SU-DHL-6 (cell line): ENCODE data around the gene CZIB.

ENCODE experiments used
- H2AFZ ChIP-seq: fragments of 200-600 bp; sonication (generic); 2 replicates; pipeline ENCODE4 v1.6.1; 2014; ENCODE audit warnings: low read depth, mild to moderate bottlenecking, moderate library complexity, mixed read lengths, antibody characterized with exemption, low read length; ENCODE audit not compliant: severe bottlenecking
- H3F3A ChIP-seq: fragments of 200-600 bp; shearing (Covaris generic); 2 replicates; pipeline ENCODE4 v1.6.0; 2016; ENCODE audit warnings: antibody characterized with exemption, mild to moderate bottlenecking; ENCODE audit not compliant: insufficient read depth
- H3K27ac ChIP-seq: fragments of 200-600 bp; sonication (generic); 2 replicates; pipeline ENCODE4 v1.5.1; 2016; ENCODE audit warnings: low read depth, mild to moderate bottlenecking, low read length, moderate library complexity, mixed read lengths
- H3K27me3 ChIP-seq: fragments of 200-600 bp; sonication (generic), shearing (Covaris generic); 2 replicates; pipeline ENCODE4 v1.6.0; 2014; ENCODE audit warnings: mild to moderate bottlenecking, low read length
- H3K36me3 ChIP-seq: fragments of 200-600 bp; sonication (generic); 2 replicates; pipeline ENCODE4 v1.6.1; 2014; ENCODE audit warnings: mild to moderate bottlenecking, low read length, mixed read lengths
- H3K4me2 ChIP-seq: fragments of 300-600, 200-600 bp; shearing (Covaris generic), sonication (generic); 2 replicates; pipeline ENCODE4 v1.6.0; 2014; ENCODE audit warnings: low read length, low read depth, mild to moderate bottlenecking; ENCODE audit not compliant: poor library complexity, severe bottlenecking
- H3K4me3 ChIP-seq: fragments of 200-600 bp; sonication (generic); 2 replicates; pipeline ENCODE4 v1.5.1; 2014; ENCODE audit warnings: antibody characterized with exemption, low read length, mild to moderate bottlenecking, mixed read lengths; ENCODE audit not compliant: insufficient read depth, poor library complexity, severe bottlenecking
- H3K79me2 ChIP-seq: fragments of 200-600 bp; sonication (generic); 2 replicates; pipeline ENCODE4 v1.6.1; 2014; ENCODE audit warnings: mild to moderate bottlenecking, low read length, moderate library complexity; ENCODE audit not compliant: insufficient read depth
- H3K9ac ChIP-seq: fragments of 200-600 bp; sonication (generic); 2 replicates; pipeline ENCODE4 v1.7.0; 2014; ENCODE audit warnings: mild to moderate bottlenecking, low read length
- H3K9me2 ChIP-seq: fragments of 200-600 bp; sonication (generic); replicated peaks from 2 replicates; pipeline ENCODE4 v1.6.1; 2014; ENCODE audit warnings: low read length; ENCODE audit not compliant: insufficient read depth
- H3K9me3 ChIP-seq: fragments of 200-600 bp; sonication (generic); 2 replicates; pipeline ENCODE4 v1.6.1; 2014; ENCODE audit warnings: low read length, mixed read lengths; ENCODE audit not compliant: insufficient read depth
- H4K20me1 ChIP-seq: fragments of 200-600 bp; sonication (generic); 2 replicates; pipeline ENCODE4 v1.6.1; 2014; ENCODE audit warnings: low read depth, mild to moderate bottlenecking, antibody characterized with exemption, low read length, moderate library complexity, mixed read lengths
- CTCF ChIP-seq: fragments of 200-600 bp; sonication (generic); IDR thresholded peaks from one replicate; pipeline ENCODE4 v1.5.1; 2017; ENCODE audit warnings: antibody characterized with exemption, mild to moderate bottlenecking, low read length, moderate library complexity; ENCODE audit not compliant: insufficient read depth, poor library complexity, severe bottlenecking
- EZH2phosphoT487 ChIP-seq: fragments of 200-600 bp; sonication (generic), shearing (Covaris generic); conservative IDR thresholded peaks from 2 replicates; pipeline ENCODE4 v1.6.1; 2018; ENCODE audit warnings: mild to moderate bottlenecking, antibody characterized with exemption, low read length, moderate library complexity, mixed read lengths

Gene CZIB

GRCh38 chr1:53266038-53266437 is 45.6 kb upstream of the CZIB start:
- TF ChIP-seq CTCF (no peak), EZH2phosphoT487 (no peak)
- Histone ChIP-seq H3K9me2 (no peaks in the 10 kb centered on the region), H3K4me3 (no peak overlapping the region), H3K4me2 (no peak overlapping the region), H3K36me3 (peaks cover 8% of the 10 kb centered on the region; the same call in 1 of the 2 replicates), H3K27ac (no peak overlapping the region), H2AFZ (no peak overlapping the region), H3F3A (no peaks in the 10 kb centered on the region), H3K27me3 (no peaks in the 10 kb centered on the region), H3K9me3 (no peaks in the 10 kb centered on the region), H4K20me1 (no peaks in the 10 kb centered on the region), H3K79me2 (no peaks in the 10 kb centered on the region), H3K9ac (no peak overlapping the region)

DNA sequence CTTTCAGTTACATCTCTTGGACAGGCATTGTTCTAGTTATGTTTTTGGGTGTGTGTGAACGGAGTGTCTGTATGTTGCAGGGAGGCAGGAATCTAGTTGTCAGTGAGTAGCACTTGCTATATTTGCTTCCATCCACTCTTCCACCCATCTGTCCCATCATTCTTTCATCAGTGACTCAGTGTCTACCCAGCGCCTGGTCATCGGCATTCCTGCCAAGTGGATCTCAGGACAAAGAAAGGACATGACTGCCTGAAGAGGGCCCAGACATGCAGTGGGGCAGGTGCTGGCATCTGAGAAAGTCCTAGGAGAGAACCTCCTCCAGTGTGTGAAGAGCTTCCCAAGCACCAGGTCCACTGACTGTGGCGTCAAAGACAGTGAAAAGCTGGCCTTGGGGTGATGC is 45.1 kb upstream of the CZIB start:
- Histone ChIP-seq H3K9me2 (no peaks in the 10 kb centered on the region), H3K9ac (no peak overlapping the region), H3K36me3 (peaks cover 8% of the 10 kb centered on the region; the same call in 1 of the 2 replicates), H3K9me3 (no peaks in the 10 kb centered on the region), H3K4me2 (no peak overlapping the region), H3K4me3 (no peak overlapping the region), H4K20me1 (no peaks in the 10 kb centered on the region), H2AFZ (no peak overlapping the region), H3K79me2 (no peaks in the 10 kb centered on the region), H3F3A (no peaks in the 10 kb centered on the region), H3K27ac (no peak overlapping the region), H3K27me3 (no peaks in the 10 kb centered on the region)
- TF ChIP-seq EZH2phosphoT487 = no peak
- TF ChIP-seq CTCF = no peak

DNA sequence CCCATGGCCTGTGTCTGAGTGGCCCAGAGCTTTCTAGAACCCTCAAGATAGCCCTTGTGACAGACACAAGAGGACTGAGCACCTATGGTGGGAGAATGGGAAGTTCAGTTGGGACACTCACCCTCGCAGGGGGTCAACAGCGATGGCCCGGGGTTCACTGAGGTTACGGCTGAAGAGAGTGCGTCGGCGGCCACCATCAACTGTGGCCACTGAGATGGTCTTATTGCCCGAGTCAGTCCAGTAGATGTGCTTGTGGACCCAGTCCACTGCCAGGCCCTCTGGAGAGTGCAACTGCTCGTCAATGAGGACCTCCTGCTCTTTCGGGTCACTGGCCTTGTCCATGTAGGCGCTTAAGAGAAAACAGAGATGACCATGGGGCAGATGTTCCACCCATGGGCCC is 43.6 kb upstream of the CZIB start:
- no peaks in the 10 kb centered on the region for H3K9me2 ChIP-seq
- H4K20me1 ChIP-seq = no peaks in the 10 kb centered on the region
- H2AFZ ChIP-seq = no peak overlapping the region
- H3K36me3 ChIP-seq = peaks cover 8% of the 10 kb centered on the region; the same call in 1 of the 2 replicates
- H3K9ac ChIP-seq = no peak overlapping the region
- H3K79me2 ChIP-seq = no peaks in the 10 kb centered on the region
- TF ChIP-seq EZH2phosphoT487 (no peak), CTCF (no peak)
- no peak overlapping the region for H3K27ac ChIP-seq
- H3K4me3 ChIP-seq = no peak overlapping the region
- no peaks in the 10 kb centered on the region for H3K27me3 ChIP-seq
- no peaks in the 10 kb centered on the region for H3F3A ChIP-seq
- H3K9me3 ChIP-seq = no peaks in the 10 kb centered on the region
- H3K4me2 ChIP-seq = no peak overlapping the region
